Epithelial cell of esophagus (primary cell): ENCODE results near the gene BCO1.

ENCODE experiments used
- DNase-seq: peaks from one replicate; pipeline ENCODE4 v3.0.0; 2010; ENCODE audit warnings: low read depth
- H3K4me3 ChIP-seq: 2 replicates; pipeline ENCODE4 v1.5.1; 2011; ENCODE audit warnings: mild to moderate bottlenecking, low read length, control low read depth
- CTCF ChIP-seq: IDR thresholded peaks from 2 replicates; pipeline ENCODE4 v1.5.1; 2011; ENCODE audit warnings: low read depth, mild to moderate bottlenecking, low read length, control low read depth, inconsistent platforms; ENCODE audit not compliant: insufficient read depth; ENCODE audit errors: missing control alignments

The BCO1 gene

GRCh38 chr16:81314603-81315270, 76.2 kb downstream of the BCO1 start, which contains the start of gene GAN:
GAN (plus strand) TSS chr16:81314962; CDS start chr16:81315114, 152 bp downstream.
- peak within 1 kb of the TSS; percentile 94 for H3K4me3 ChIP-seq
- no peak for TF ChIP-seq CTCF
- peak; percentile 98 for DNase-seq

- peak overlapping the region; percentile 94 for H3K4me3 ChIP-seq
- peak; percentile 68 for DNase-seq
- TF ChIP-seq CTCF = no peak
Measured at GRCh38 chr16:81315271-81316175, 77.0 kb downstream of the BCO1 start.

- DNase-seq = no peak
- H3K4me3 ChIP-seq = peak overlapping the region; percentile 94
- no peak for TF ChIP-seq CTCF
Measured at GRCh38 chr16:81316176-81316496, 77.6 kb downstream of the BCO1 start.

- no peak for DNase-seq
- no peak overlapping the region for H3K4me3 ChIP-seq
- TF ChIP-seq CTCF = no peak
Measured at GRCh38 chr16:81318711-81319110, 80.2 kb downstream of the BCO1 start.

GRCh38 chr16:81319221-81319912, 80.9 kb downstream of the BCO1 start:
- DNase-seq = peak; percentile 37
- no peak for TF ChIP-seq CTCF
- H3K4me3 ChIP-seq = no peak overlapping the region

GRCh38 chr16:81321039-81321438, 82.5 kb downstream of the BCO1 start:
- H3K4me3 ChIP-seq = no peak overlapping the region
- TF ChIP-seq CTCF = no peak
- no peak for DNase-seq
